HepG2 (cell line): ENCODE results near the gene THOP1. TPM values are rescaled to one million over a fixed set of nuclear protein-coding genes. Genes with fewer than 3 reads are reported as not detected.

ENCODE experiments used
- AKNA ChIP-seq: sonication (generic); formaldehyde crosslinking; IDR thresholded peaks from 2 replicates; pipeline ENCODE4 v1.4.0; 2020; ENCODE audit warnings: missing genetic modification reagents, borderline replicate concordance
- CHD2 ChIP-seq: IDR thresholded peaks from 2 replicates; pipeline ENCODE4 v1.6.1; 2011; ENCODE audit warnings: low read depth, low read length, improper control_type of control experiment
- FUBP1 ChIP-seq: sonication (generic); formaldehyde crosslinking; IDR thresholded peaks from 2 replicates; pipeline ENCODE4 v1.5.1; 2020; ENCODE audit warnings: missing genetic modification reagents, mild to moderate bottlenecking, borderline replicate concordance
- HNRNPUL1 ChIP-seq: fragments of 200-400 bp; formaldehyde crosslinking; IDR thresholded peaks from 2 replicates; pipeline ENCODE4 v1.6.1; 2017; ENCODE audit warnings: low read depth, mild to moderate bottlenecking, low read length, moderate library complexity
- PHF20 ChIP-seq: sonication (generic); formaldehyde crosslinking; IDR thresholded peaks from 2 replicates; pipeline ENCODE4 v1.5.0; 2020; ENCODE audit warnings: mild to moderate bottlenecking, missing genetic modification reagents
- RAD21 ChIP-seq: fragments of 450-650 bp; formaldehyde crosslinking; IDR thresholded peaks from 2 replicates; pipeline ENCODE4 v1.5.0; 2020; ENCODE audit warnings: mild to moderate bottlenecking
- TRIM22 ChIP-seq: fragments of 450-650 bp; IDR thresholded peaks from 2 replicates; pipeline ENCODE4 v1.6.1; 2017
- ZBTB1 ChIP-seq: sonication (generic); formaldehyde crosslinking; IDR thresholded peaks from 2 replicates; pipeline ENCODE4 v1.4.0; 2020; ENCODE audit warnings: missing genetic modification reagents, borderline replicate concordance
- ZBTB25 ChIP-seq: IDR thresholded peaks from 2 replicates; pipeline ENCODE4 v1.6.1; 2018; ENCODE audit warnings: missing genetic modification reagents
- ZBTB7B ChIP-seq: sonication (generic); formaldehyde crosslinking; IDR thresholded peaks from 2 replicates; pipeline ENCODE4 v1.4.0; 2020; ENCODE audit warnings: missing genetic modification reagents
- ZFP36L2 ChIP-seq: sonication (generic); formaldehyde crosslinking; IDR thresholded peaks from 2 replicates; pipeline ENCODE4 v1.4.0; 2020; ENCODE audit warnings: missing genetic modification reagents
- ZNF234 ChIP-seq: sonication (generic); formaldehyde crosslinking; conservative IDR thresholded peaks from 2 replicates; pipeline ENCODE4 v1.5.1; 2020; ENCODE audit warnings: mild to moderate bottlenecking, missing genetic modification reagents
- ZNF576 ChIP-seq: sonication (generic); formaldehyde crosslinking; IDR thresholded peaks from 2 replicates; pipeline ENCODE4 v1.4.0; 2020; ENCODE audit warnings: mild to moderate bottlenecking, missing genetic modification reagents
- ZNF598 ChIP-seq: sonication (generic); formaldehyde crosslinking; IDR thresholded peaks from 2 replicates; pipeline ENCODE4 v1.5.1; 2020; ENCODE audit warnings: mild to moderate bottlenecking, missing genetic modification reagents, borderline replicate concordance
- ZNF75D ChIP-seq: sonication (generic); formaldehyde crosslinking; IDR thresholded peaks from 2 replicates; pipeline ENCODE4 v1.8.1; 2023; ENCODE audit warnings: missing genetic modification reagents, mild to moderate bottlenecking, borderline replicate concordance
- ZNF780A ChIP-seq: sonication (generic); formaldehyde crosslinking; IDR thresholded peaks from 2 replicates; pipeline ENCODE4 v1.8.0; 2022; ENCODE audit warnings: mild to moderate bottlenecking, missing genetic modification reagents, moderate library complexity
- ZNF841 ChIP-seq: sonication (generic); formaldehyde crosslinking; IDR thresholded peaks from 2 replicates; pipeline ENCODE4 v1.8.1; 2023; ENCODE audit warnings: missing genetic modification reagents, borderline replicate concordance
- polyA plus RNA-seq, 8 experiments: library from polyadenylated mRNA; depleted of rRNA in 3 of 8; stranded (reverse) in 7 of 8; unstranded in 1 of 8; fragments of >200 nt; fragmentation: Illumina TruSeq in 4 of 8; extraction: Trizol in 4 of 8; gene quantifications; 2 replicates each; pipeline versions ENCODE4 v1.2.1 to v1.2.3, GENCODE V29; 2011 to 2016; ENCODE audit warnings: low read depth in 4 of 8, missing spikeins in 1 of 8, mixed read lengths in 1 of 8; ENCODE audit not compliant: insufficient read depth in 1 of 8
- total RNA-seq, 5 experiments: library from RNA; depleted of rRNA; stranded (reverse); fragments of >200 nt; fragmentation: Illumina TruSeq; extraction: Trizol; gene quantifications; 2 replicates each; pipeline ENCODE4 v1.2.3, GENCODE V29; 2016; ENCODE audit warnings: low read depth in 1 of 5

Gene THOP1
- total and polyA plus RNA-seq, 2 of the 13 experiments (the other 11 are each of a cell fraction or from before 2014, with no cell fraction given) = 74.4 to 116 TPM

GRCh38 chr19:2782936-2783780, 2.1 kb upstream of the THOP1 start, which contains the start of gene SGTA (continued):
- TF ChIP-seq FUBP1 (no peak), ZNF841 (peak; percentile 74; the same call in 1 of the 2 replicates), ZNF576 (no peak), HNRNPUL1 (no peak), ZNF234 (CRISPR knock-in tag) (no peak), ZBTB7B (CRISPR knock-in tag) (peak; percentile 42; the same call in 1 of the 2 replicates), ZNF75D (peak; percentile 67; the same call in 1 of the 2 replicates), AKNA (CRISPR knock-in tag) (peak; percentile 95; the same call in 1 of the 2 replicates), ZBTB1 (CRISPR knock-in tag) (no peak), ZFP36L2 (CRISPR knock-in tag) (no peak), ZBTB25 (CRISPR knock-in tag) (peak; percentile 96), CHD2 (peak; percentile 60), PHF20 (CRISPR knock-in tag) (peak; percentile 88), RAD21 (CRISPR knock-in tag) (peak; percentile 34), TRIM22 (no peak), ZNF780A (CRISPR knock-in tag) (peak; percentile 74; the same call in 1 of the 2 replicates), ZNF598 (peak; percentile 59; the same call in 1 of the 2 replicates)
